Loucy (cell line): ENCODE measurements around the gene ZNF773.
"Not testable (repeated sequence)": the region's sequence is repeated elsewhere in the genome, so short reads cannot be mapped to it uniquely, and the experiment has no call there.

Experiments
- H2AFZ ChIP-seq: fragments of 200-600 bp; sonication (generic); 2 replicates; pipeline ENCODE4 v1.6.0; 2016; ENCODE audit warnings: antibody characterized with exemption, mild to moderate bottlenecking, low read length, moderate library complexity
- H3F3A ChIP-seq: fragments of 200-600 bp; 2 replicates; pipeline ENCODE4 v1.6.0; 2016; ENCODE audit warnings: antibody characterized with exemption, low read depth, mild to moderate bottlenecking
- H3K27me3 ChIP-seq: fragments of 200-600 bp; sonication (generic); 2 replicates; pipeline ENCODE4 v1.6.1; 2014; ENCODE audit warnings: low read length, mild to moderate bottlenecking; ENCODE audit not compliant: insufficient read depth, poor library complexity, severe bottlenecking
- H3K36me3 ChIP-seq: fragments of 200-600 bp; sonication (generic); 2 replicates; pipeline ENCODE4 v1.6.1; 2016; ENCODE audit warnings: low read length; ENCODE audit not compliant: insufficient read depth
- H3K4me1 ChIP-seq: fragments of 200-600 bp; sonication (generic); 2 replicates; pipeline ENCODE4 v1.5.1; 2014; ENCODE audit warnings: low read length, mild to moderate bottlenecking; ENCODE audit not compliant: insufficient read depth, poor library complexity, severe bottlenecking
- H3K4me2 ChIP-seq: fragments of 200-600 bp; sonication (generic); 2 replicates; pipeline ENCODE4 v1.6.0; 2014; ENCODE audit warnings: antibody characterized with exemption, low read length, low read depth, mild to moderate bottlenecking; ENCODE audit not compliant: poor library complexity, severe bottlenecking
- H3K4me3 ChIP-seq: fragments of 200-600 bp; sonication (generic); 2 replicates; pipeline ENCODE4 v1.5.1; 2014; ENCODE audit warnings: low read length, mild to moderate bottlenecking, mixed read lengths; ENCODE audit not compliant: poor library complexity, severe bottlenecking
- H3K79me2 ChIP-seq: fragments of 200-600 bp; sonication (generic); 2 replicates; pipeline ENCODE4 v1.6.1; 2014; ENCODE audit warnings: low read length; ENCODE audit not compliant: insufficient read depth
- H3K9ac ChIP-seq: fragments of 200-600 bp; sonication (generic); 2 replicates; pipeline ENCODE4 v1.6.0; 2014; ENCODE audit warnings: mild to moderate bottlenecking, low read depth, low read length, moderate library complexity; ENCODE audit not compliant: poor library complexity, severe bottlenecking
- H3K9me2 ChIP-seq: fragments of 200-600 bp; sonication (generic); replicated peaks from 2 replicates; pipeline ENCODE4 v1.6.1; 2016; ENCODE audit warnings: low read depth, low read length, mixed read lengths
- H3K9me3 ChIP-seq: fragments of 200-600 bp; sonication (generic); 2 replicates; pipeline ENCODE4 v1.6.1; 2014; ENCODE audit warnings: mild to moderate bottlenecking, antibody characterized with exemption, low read length, low read depth; ENCODE audit not compliant: insufficient read depth
- H4K20me1 ChIP-seq: fragments of 200-600 bp; sonication (generic); 2 replicates; pipeline ENCODE4 v1.6.0; 2014; ENCODE audit warnings: antibody characterized with exemption, low read length, mild to moderate bottlenecking; ENCODE audit not compliant: insufficient read depth, poor library complexity, severe bottlenecking
- CTCF ChIP-seq: fragments of 200-600 bp; sonication (generic); conservative IDR thresholded peaks from 2 replicates; pipeline ENCODE4 v1.5.1; 2014; ENCODE audit warnings: mild to moderate bottlenecking, antibody characterized with exemption, low read length
- EZH2phosphoT487 ChIP-seq: fragments of 200-600 bp; IDR thresholded peaks from 2 replicates; pipeline ENCODE4 v1.6.1; 2018; ENCODE audit warnings: antibody characterized with exemption, mild to moderate bottlenecking, moderate library complexity, borderline replicate concordance

The ZNF773 gene

GRCh38 chr19:57499332-57499679 is 432 bp upstream of the ZNF773 start:
- not testable (repeated sequence) for H3K9me2 ChIP-seq, H4K20me1 ChIP-seq, H3F3A ChIP-seq, H3K9ac ChIP-seq, H3K4me3 ChIP-seq, H3K9me3 ChIP-seq, H3K27me3 ChIP-seq, H3K4me2 ChIP-seq, H3K36me3 ChIP-seq, H2AFZ ChIP-seq
- Histone ChIP-seq H3K4me1 (peaks cover 16% of the 10 kb centered on the region), H3K79me2 (peaks cover 35% of the 10 kb centered on the region)

GRCh38 chr19:57500400-57500799 is 662 bp downstream of the ZNF773 start:
- Histone ChIP-seq H3K9ac (peak overlapping the region; percentile 80), H3K4me3 (peak overlapping the region; percentile 85), H3K79me2 (peaks cover 35% of the 10 kb centered on the region), H3K4me1 (peaks cover 16% of the 10 kb centered on the region), H3K4me2 (peak overlapping the region; percentile 80)
- H3K36me3 ChIP-seq, H3F3A ChIP-seq, H3K9me3 ChIP-seq, H4K20me1 ChIP-seq, H3K9me2 ChIP-seq, H3K27me3 ChIP-seq, H2AFZ ChIP-seq: not testable (repeated sequence)

- H3K9ac ChIP-seq = no peak overlapping the region
- H3K4me2 ChIP-seq = no peak overlapping the region
- H3K36me3 ChIP-seq = peaks cover 31% of the 10 kb centered on the region
- peaks cover 26% of the 10 kb centered on the region; the same call in 1 of the 2 replicates for H3K79me2 ChIP-seq
- H3K4me1 ChIP-seq = peaks cover 9% of the 10 kb centered on the region
- H3K9me2 ChIP-seq = no peaks in the 10 kb centered on the region
- H4K20me1 ChIP-seq = no peaks in the 10 kb centered on the region
- H3K9me3 ChIP-seq = peaks cover under 1% of the 10 kb centered on the region; the same call in 1 of the 2 replicates
- no peak overlapping the region for H2AFZ ChIP-seq
- no peak overlapping the region for H3K4me3 ChIP-seq
- TF ChIP-seq EZH2phosphoT487 (no peak), CTCF (no peak)
- no peaks in the 10 kb centered on the region for H3F3A ChIP-seq
- H3K27me3 ChIP-seq = no peaks in the 10 kb centered on the region
These were observed 6.4 kb downstream of the ZNF773 start for GRCh38 chr19:57506163-57506562.

- no peaks in the 10 kb centered on the region for H3K27me3 ChIP-seq
- H3K4me1 ChIP-seq = peaks cover 13% of the 10 kb centered on the region
- TF ChIP-seq EZH2phosphoT487 = no peak
- no peak for TF ChIP-seq CTCF
- H4K20me1 ChIP-seq = no peaks in the 10 kb centered on the region
- no peak overlapping the region for H3K4me2 ChIP-seq
- H3F3A ChIP-seq = no peaks in the 10 kb centered on the region
- H3K9me2 ChIP-seq = no peaks in the 10 kb centered on the region
- no peaks in the 10 kb centered on the region for H3K79me2 ChIP-seq
- H2AFZ ChIP-seq = no peak overlapping the region
- peaks cover 18% of the 10 kb centered on the region for H3K36me3 ChIP-seq
- no peak overlapping the region for H3K9ac ChIP-seq
- peaks cover 32% of the 10 kb centered on the region; the same call in 1 of the 2 replicates for H3K9me3 ChIP-seq
- H3K4me3 ChIP-seq = no peak overlapping the region
These were observed 11.7 kb downstream of the ZNF773 start for GRCh38 chr19:57511484-57511883.
